HEK293 (cell line): ENCODE results near the gene EEF1A2.

ENCODE experiments used
- CTCF ChIA-PET: fragments of 350-600 bp; formaldehyde crosslinking; extraction: SDS; loops from one replicate; lab custom pipeline; 2021; ENCODE audit warnings: antibody characterized with exemption; lab: Yijun Ruan, JAX
- POLR2A ChIA-PET: fragments of 300-600 bp; formaldehyde crosslinking; extraction: SDS; loops from one replicate; lab custom pipeline; 2020; ENCODE audit warnings: antibody characterized with exemption, inconsistent platforms; lab: Yijun Ruan, JAX
- H3K27ac ChIP-seq: fragments of 200-500 bp; sonication (Bioruptor generic); 2 replicates; pipeline ENCODE4 v1.5.1; 2014; ENCODE audit warnings: low read depth, low read length, control low read depth, inconsistent platforms; ENCODE audit errors: extremely low read depth
- H3K36me3 ChIP-seq, 2 experiments: fragments of 200-500 bp in 1 of 2; sonication (Bioruptor generic) in 1 of 2; 1 replicate in 1 of 2; 2 replicates in 1 of 2; pipeline ENCODE4 v1.5.1; 2014 to 2017; ENCODE audit warnings: inconsistent platforms in 2 of 2, low read length in 2 of 2; ENCODE audit not compliant: control insufficient read depth in 2 of 2, insufficient read depth in 1 of 2
- H3K4me1 ChIP-seq: fragments of 200-500 bp; sonication (Bioruptor generic); 2 replicates; pipeline ENCODE4 v1.5.1; 2014; ENCODE audit warnings: mild to moderate bottlenecking, low read length, inconsistent platforms; ENCODE audit not compliant: control insufficient read depth, insufficient read depth
- H3K4me3 ChIP-seq: 2 replicates; pipeline ENCODE4 v1.5.1; 2011; ENCODE audit warnings: low read depth, mild to moderate bottlenecking, control low read depth, low read length, moderate library complexity
- H3K9me3 ChIP-seq: fragments of 200-500 bp; sonication (Bioruptor generic); 2 replicates; pipeline ENCODE4 v1.5.1; 2014; ENCODE audit warnings: low read depth, low read length, inconsistent platforms; ENCODE audit not compliant: control insufficient read depth, insufficient read depth
- GLIS1 ChIP-seq: fragments of 450-650 bp; formaldehyde crosslinking; IDR thresholded peaks from 2 replicates; pipeline ENCODE4 v1.5.1; 2016; ENCODE audit warnings: missing biosample characterization, missing genetic modification characterization
- HOXD13 ChIP-seq: sonication (generic); formaldehyde crosslinking; IDR thresholded peaks from 2 replicates; pipeline ENCODE4 v1.8.0; 2022; ENCODE audit warnings: missing genetic modification reagents, borderline replicate concordance
- INSM2 ChIP-seq: fragments of 450-650 bp; formaldehyde crosslinking; IDR thresholded peaks from 2 replicates; pipeline ENCODE4 v1.5.1; 2016; ENCODE audit warnings: missing biosample characterization, missing genetic modification characterization
- KLF8 ChIP-seq: fragments of 450-650 bp; formaldehyde crosslinking; IDR thresholded peaks from 2 replicates; pipeline ENCODE4 v1.5.1; 2016; ENCODE audit warnings: missing biosample characterization, missing genetic modification characterization
- MZF1 ChIP-seq: fragments of 450-650 bp; formaldehyde crosslinking; IDR thresholded peaks from 2 replicates; pipeline ENCODE4 v1.5.1; 2017; ENCODE audit warnings: missing biosample characterization, missing genetic modification characterization, borderline replicate concordance
- REPIN1 ChIP-seq: fragments of 450-650 bp; formaldehyde crosslinking; IDR thresholded peaks from 2 replicates; pipeline ENCODE4 v1.5.1; 2017; ENCODE audit warnings: missing biosample characterization, missing genetic modification characterization, low read depth
- YY1 ChIP-seq: fragments of 450-650 bp; formaldehyde crosslinking; IDR thresholded peaks from 2 replicates; pipeline ENCODE4 v1.5.1; 2018; ENCODE audit warnings: missing biosample characterization, missing genetic modification characterization
- ZBTB11 ChIP-seq: fragments of 450-650 bp; formaldehyde crosslinking; conservative IDR thresholded peaks from 2 replicates; pipeline ENCODE4 v1.5.1; 2016; ENCODE audit warnings: low read depth, missing biosample characterization, missing genetic modification characterization
- ZBTB21 ChIP-seq: fragments of 450-650 bp; formaldehyde crosslinking; IDR thresholded peaks from 2 replicates; pipeline ENCODE4 v1.5.1; 2017; ENCODE audit warnings: missing biosample characterization, missing genetic modification characterization
- ZBTB26 ChIP-seq: fragments of 450-650 bp; formaldehyde crosslinking; optimal IDR thresholded peaks from 2 replicates; pipeline ENCODE3; 2016; ENCODE audit warnings: missing biosample characterization, mild to moderate bottlenecking, missing genetic modification characterization
- ZBTB6 ChIP-seq: fragments of 450-650 bp; formaldehyde crosslinking; IDR thresholded peaks from 2 replicates; pipeline ENCODE4 v1.5.1; 2017; ENCODE audit warnings: missing biosample characterization, missing genetic modification characterization
- ZFHX2 ChIP-seq: fragments of 450-650 bp; formaldehyde crosslinking; conservative IDR thresholded peaks from 2 replicates; pipeline ENCODE4 v1.5.1; 2016; ENCODE audit warnings: missing biosample characterization, missing genetic modification characterization
- ZIC2 ChIP-seq: fragments of 450-650 bp; formaldehyde crosslinking; IDR thresholded peaks from 2 replicates; pipeline ENCODE4 v1.5.1; 2016; ENCODE audit warnings: missing biosample characterization, missing genetic modification characterization
- ZNF169 ChIP-seq: fragments of 450-650 bp; formaldehyde crosslinking; IDR thresholded peaks from 2 replicates; pipeline ENCODE4 v1.5.1; 2016; ENCODE audit warnings: missing biosample characterization, missing genetic modification characterization
- ZNF223 ChIP-seq: fragments of 450-650 bp; formaldehyde crosslinking; IDR thresholded peaks from 2 replicates; pipeline ENCODE4 v1.5.1; 2016; ENCODE audit warnings: missing biosample characterization, missing genetic modification characterization
- ZNF561 ChIP-seq: fragments of 450-650 bp; IDR thresholded peaks from 2 replicates; pipeline ENCODE4 v1.5.1; 2018; ENCODE audit warnings: missing biosample characterization, missing genetic modification characterization, borderline replicate concordance
- ZNF600 ChIP-seq: fragments of 450-650 bp; formaldehyde crosslinking; IDR thresholded peaks from 2 replicates; pipeline ENCODE4 v1.5.1; 2016; ENCODE audit warnings: missing biosample characterization, missing genetic modification characterization
- ZNF621 ChIP-seq: fragments of 450-650 bp; formaldehyde crosslinking; IDR thresholded peaks from 2 replicates; pipeline ENCODE4 v1.5.1; 2017; ENCODE audit warnings: missing biosample characterization, missing genetic modification characterization
- ZNF792 ChIP-seq: fragments of 450-650 bp; formaldehyde crosslinking; IDR thresholded peaks from 2 replicates; pipeline ENCODE4 v1.5.1; 2016; ENCODE audit warnings: missing biosample characterization, missing genetic modification characterization
- ZSCAN18 ChIP-seq: fragments of 450-650 bp; formaldehyde crosslinking; IDR thresholded peaks from 2 replicates; pipeline ENCODE4 v1.5.1; 2016; ENCODE audit warnings: missing biosample characterization, missing genetic modification characterization

Gene EEF1A2

GRCh38 chr20:63533871-63534393 lies 35.0 kb upstream of the EEF1A2 start:
- CTCF ChIA-PET: interaction anchor here (0.6 kb wide), 1 partner anchor 13 kb away, joined by 3 read pairs; no protein-coding TSS in a partner anchor
- Histone ChIP-seq H3K4me1 (no peaks in the 10 kb centered on the region), H3K27ac (no peak overlapping the region), H3K9me3 (no peaks in the 10 kb centered on the region), H3K4me3 (no peak overlapping the region), H3K36me3 (no peaks in the 10 kb centered on the region)
- POLR2A ChIA-PET: no interaction called here
- peak; percentile 84 for TF ChIP-seq ZNF600 (tag by site-specific recombination)
- peak; percentile 28; the same call in 1 of the 2 replicates for TF ChIP-seq KLF8 (tag by site-specific recombination)
- no peak for TF ChIP-seq ZBTB6
- TF ChIP-seq ZBTB26 (tag by site-specific recombination): peak; percentile 2
- TF ChIP-seq MZF1 (tag by site-specific recombination): no peak

- CTCF ChIA-PET: interaction anchor here (0.6 kb wide), 1 partner anchor 241 kb away, joined by 3 read pairs; no protein-coding TSS in a partner anchor
- no peaks in the 10 kb centered on the region for H3K4me1 ChIP-seq
- TF ChIP-seq GLIS1: no peak
- TF ChIP-seq YY1: no peak
- TF ChIP-seq ZNF621 (tag by site-specific recombination): no peak
- TF ChIP-seq ZNF561: no peak
- no peak for TF ChIP-seq ZBTB11
- no peak for TF ChIP-seq HOXD13 (CRISPR knock-in tag)
- no peak for TF ChIP-seq ZFHX2 (tag by site-specific recombination)
- TF ChIP-seq ZBTB21 (tag by site-specific recombination): no peak
- TF ChIP-seq ZNF169: no peak
- TF ChIP-seq INSM2 (tag by site-specific recombination): no peak
- TF ChIP-seq ZSCAN18 (tag by site-specific recombination): no peak
- TF ChIP-seq ZIC2: no peak
- no peak for TF ChIP-seq ZNF223
- TF ChIP-seq ZNF792: no peak
- TF ChIP-seq REPIN1 (tag by site-specific recombination): no peak
- no peaks in the 10 kb centered on the region for H3K36me3 ChIP-seq
- no peaks in the 10 kb centered on the region for H3K9me3 ChIP-seq
- H3K27ac ChIP-seq: no peak overlapping the region
- no peak overlapping the region for H3K4me3 ChIP-seq
- POLR2A ChIA-PET: no interaction called here
These were observed 34.5 kb upstream of the EEF1A2 start for GRCh38 chr20:63533388-63533787.
